K562 (cell line): Measurements from ENCODE around the gene ADAM19. TPM values are rescaled to one million over a fixed set of nuclear protein-coding genes. Genes with fewer than 3 reads are reported as not detected.
A peak's percentile ranks its signal among the peaks of the same experiment; 100 is the strongest.

Source experiments
- ATAC-seq: fragments of 200-7000 bp; cut with Tn5 transposase; 3 replicates; pipeline ENCODE4 v1.9.1; 2020; ENCODE audit warnings: moderate library complexity
- BruUV-seq: library from RNA; stranded (reverse); fragments of 400-500 nt; replicated peaks from 2 replicates; lab custom pipeline; 2021; lab: Mats Ljungman, UMichigan
- CTCF ChIA-PET: fragments of 300-600 bp; formaldehyde crosslinking; extraction: SDS; loops from one replicate; lab custom pipeline; 2021; ENCODE audit warnings: low intra/inter-chr PET ratio; lab: Yijun Ruan, JAX
- POLR2A ChIA-PET: fragments of 300-600, 350-650 bp; sonication (Branson Sonifier 250); formaldehyde crosslinking; extraction: SDS; loops from one replicate; lab custom pipeline; 2021; ENCODE audit warnings: antibody characterized with exemption, inconsistent platforms; lab: Yijun Ruan, JAX
- DNase-seq, 4 experiments: peaks; one replicate each; pipeline versions ENCODE4 v3.0.0 to v3.0.0-alpha.2; 2011 to 2018; ENCODE audit warnings: low spot score in 3 of 4, mixed read lengths in 3 of 4; ENCODE audit errors: extremely low read depth in 1 of 4
- FAIRE-seq: peaks from 2 replicates; lab custom pipeline; 2011; peaks lifted over from hg19 to GRCh38; lab: Jason Lieb, UNC
- H2AFZ ChIP-seq: 2 replicates; pipeline ENCODE4 v1.6.0; 2011; ENCODE audit warnings: low read depth, low read length, control low read depth, inconsistent platforms
- H3K27ac ChIP-seq: fragments of 200-600 bp; 3 replicates; pipeline ENCODE4 v1.8.0; 2011; ENCODE audit warnings: low read depth, mild to moderate bottlenecking, control low read depth, inconsistent platforms, low read length, moderate library complexity, mixed read lengths; ENCODE audit errors: extremely low read depth
- H3K27me3 ChIP-seq, 2 experiments: fragments of 300-600 bp in 1 of 2; 2 replicates in 1 of 2; 3 replicates in 1 of 2; pipeline versions ENCODE4 v1.6.0 to v1.8.0; 2011; ENCODE audit warnings: inconsistent platforms in 2 of 2, low read length in 2 of 2, mild to moderate bottlenecking in 1 of 2, mixed read lengths in 1 of 2, moderate library complexity in 1 of 2; ENCODE audit not compliant: control insufficient read depth in 2 of 2, insufficient read depth in 2 of 2
- H3K36me3 ChIP-seq: fragments of 300-600 bp; 3 replicates; pipeline ENCODE4 v1.8.0; 2011; ENCODE audit warnings: mild to moderate bottlenecking, low read length, inconsistent platforms; ENCODE audit not compliant: control insufficient read depth, insufficient read depth
- H3K4me1 ChIP-seq, 2 experiments: fragments of 200-600 bp in 1 of 2; replicated peaks in 1 of 2; 2 replicates in 1 of 2; 3 replicates in 1 of 2; pipeline versions ENCODE4 v1.5.1 to v1.8.0; 2011; ENCODE audit warnings: inconsistent platforms in 2 of 2, low read length in 2 of 2, mild to moderate bottlenecking in 1 of 2, mixed read lengths in 1 of 2, moderate library complexity in 1 of 2; ENCODE audit not compliant: control insufficient read depth in 2 of 2, insufficient read depth in 2 of 2
- H3K4me2 ChIP-seq: 2 replicates; pipeline ENCODE4 v1.6.1; 2011; ENCODE audit warnings: low read length, control low read depth, inconsistent platforms, mixed read lengths; ENCODE audit not compliant: insufficient read depth
- H3K4me3 ChIP-seq: fragments of 200-600 bp; sonication (generic), shearing (Covaris generic); 2 replicates; pipeline ENCODE4 v1.5.1; 2016; ENCODE audit warnings: control low read depth, inconsistent platforms
- H3K79me2 ChIP-seq: fragments of 200-600 bp; 3 replicates; pipeline ENCODE4 v1.8.0; 2011; ENCODE audit warnings: low read length, inconsistent platforms; ENCODE audit not compliant: control insufficient read depth, insufficient read depth
- H3K9ac ChIP-seq, 2 experiments: 2 replicates each; pipeline versions ENCODE4 v1.6.0 to v1.6.1; 2011; ENCODE audit warnings: low read depth in 2 of 2, low read length in 2 of 2, control low read depth in 1 of 2, inconsistent platforms in 1 of 2, mild to moderate bottlenecking in 1 of 2, mixed read lengths in 1 of 2; ENCODE audit not compliant: insufficient read depth in 1 of 2
- H3K9me1 ChIP-seq: one replicate; pipeline ENCODE4 v1.6.0; 2011; ENCODE audit warnings: inconsistent platforms, mild to moderate bottlenecking, low read length, moderate library complexity; ENCODE audit not compliant: control insufficient read depth, insufficient read depth
- H3K9me3 ChIP-seq: replicated peaks from 2 replicates; pipeline ENCODE4 v1.5.1; 2011; ENCODE audit warnings: low read depth, low read length, inconsistent platforms; ENCODE audit not compliant: control insufficient read depth, insufficient read depth
- H4K20me1 ChIP-seq: replicated peaks from 2 replicates; pipeline ENCODE4 v1.6.1; 2011; ENCODE audit warnings: low read length, inconsistent platforms, mixed read lengths; ENCODE audit not compliant: control insufficient read depth, insufficient read depth
- ZNF239 ChIP-seq: fragments of 250-450 bp; sonication (Bioruptor Pico); IDR thresholded peaks from 2 replicates; pipeline ENCODE4 v1.4.0; 2020; ENCODE audit warnings: mild to moderate bottlenecking
- ZNF584 ChIP-seq: fragments of 200-800 bp; sonication (Bioruptor generic); IDR thresholded peaks from 2 replicates; pipeline ENCODE4 v1.6.1; 2016; ENCODE audit warnings: low read depth, mild to moderate bottlenecking, missing genetic modification characterization, missing compliant biosample characterization
- ZNF830 ChIP-seq: fragments of 250-450 bp; sonication (Bioruptor Pico); IDR thresholded peaks from 2 replicates; pipeline ENCODE4 v1.5.0; 2021; ENCODE audit warnings: mild to moderate bottlenecking
- WGBS: fragments of 100-300 bp; shearing (Covaris generic); methylation state at CpG from one replicate; pipeline ENCODE4 v1.1.6; 2016; ENCODE audit warnings: low coverage, mixed read lengths; ENCODE audit not compliant: insufficient coverage; ENCODE audit errors: missing lambda C conversion rate; 5-methylcytosine and 5-hydroxymethylcytosine counted together
- in situ Hi-C: fragments of 300-500 bp; cut with MboI; formaldehyde crosslinking; loops from 4 replicates; pipeline ENCODE4 v1.15.0; 2018; ENCODE audit warnings: inconsistent platforms, mixed read lengths
- intact Hi-C: fragments of 100-400 bp; cut with micrococcal nuclease; formaldehyde crosslinking; loops from 2 replicates; pipeline ENCODE4 v1.14.2; 2022
- polyA plus RNA-seq, 8 experiments: library from polyadenylated mRNA; depleted of rRNA in 4 of 8; stranded (reverse) in 5 of 8; unstranded in 3 of 8; fragments of >200 nt; fragmentation: Nextera tagmentation in 2 of 8; fragmentation: Illumina TruSeq in 1 of 8; extraction: Ambion mirVana in 2 of 8; extraction: Trizol in 1 of 8; gene quantifications; 2 replicates each; pipeline versions ENCODE4 v1.2.1 to v1.2.3, GENCODE V29; 2011 to 2014; ENCODE audit warnings: inconsistent platforms in 1 of 8, missing spikeins in 1 of 8
- total RNA-seq, 7 experiments: library from RNA; depleted of rRNA in 6 of 7; stranded (reverse); fragments of >200 nt in 6 of 7; fragmentation: Illumina TruSeq in 2 of 7; extraction: Trizol in 2 of 7; gene quantifications; 2 replicates each; pipeline versions ENCODE4 v1.2.1 to v1.2.3, GENCODE V29; 2011 to 2021; ENCODE audit warnings: low replicate concordance in 1 of 7
- TF ChIP-seq, protein P1 (sequence below): fragments of 200-800 bp; sonication (Bioruptor generic); IDR thresholded peaks from 2 replicates; pipeline ENCODE4 v1.6.1; 2016; ENCODE audit warnings: missing genetic modification characterization, missing compliant biosample characterization

The ADAM19 gene
- total and polyA plus RNA-seq, 9 of the 15 experiments (the other 6 are each of a cell fraction or from before 2014, with no cell fraction given), result 0.11 to 1.1 (median 0.43) TPM

DNA sequence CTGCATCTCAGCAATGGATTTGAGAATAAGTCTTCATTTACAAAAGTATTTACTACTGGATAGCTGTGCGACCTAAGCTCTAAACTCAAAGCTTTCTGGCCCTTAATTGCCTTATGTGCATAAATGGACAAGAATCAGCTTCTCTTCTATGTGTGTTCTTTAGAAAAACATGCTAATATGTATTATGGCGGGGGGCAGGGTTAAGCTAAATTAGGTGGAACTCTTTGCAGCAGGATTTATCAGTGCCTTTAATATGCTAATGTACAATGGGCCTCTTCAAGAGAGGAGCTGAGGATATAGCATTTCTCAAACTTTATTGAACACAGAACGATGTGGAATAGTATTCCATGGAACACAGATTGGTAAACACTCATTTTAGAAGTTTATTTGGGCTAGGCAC, 125.6 kb downstream of the ADAM19 start:
- Histone ChIP-seq H3K27ac (no peak overlapping the region), H3K27me3 (peaks cover 3 to 31% of the 10 kb centered on the region in 2 experiments; a peak in 3 of 5 replicates), H3K79me2 (no peaks in the 10 kb centered on the region), H3K9ac (no peak overlapping the region), H2AFZ (no peak overlapping the region), H3K9me1 (no peaks in the 10 kb centered on the region), H4K20me1 (no peaks in the 10 kb centered on the region), H3K4me2 (no peak overlapping the region), H3K36me3 (no peaks in the 10 kb centered on the region), H3K4me1 (peaks cover 0 to 4% of the 10 kb centered on the region in 2 experiments; a peak in 2 of 5 replicates), H3K4me3 (no peak overlapping the region), H3K9me3 (no peaks in the 10 kb centered on the region)
- in situ Hi-C loops (no loop called here), intact Hi-C loops (no loop called here)
- ChIA-PET CTCF (no interaction called here), POLR2A (no interaction called here)
- no peak for DNase-seq
- no peak for ATAC-seq
- WGBS, result 0% methylated on average over 3 of the region's 3 CpGs
- FAIRE-seq, result no peak
- BruUV-seq, result no TSS peak
- TF ChIP-seq ZNF830 (CRISPR knock-in tag) (no peak), ZNF239 (CRISPR knock-in tag) (peak; percentile 91), ZNF584 (no peak)
- TF ChIP-seq, protein P1, sequence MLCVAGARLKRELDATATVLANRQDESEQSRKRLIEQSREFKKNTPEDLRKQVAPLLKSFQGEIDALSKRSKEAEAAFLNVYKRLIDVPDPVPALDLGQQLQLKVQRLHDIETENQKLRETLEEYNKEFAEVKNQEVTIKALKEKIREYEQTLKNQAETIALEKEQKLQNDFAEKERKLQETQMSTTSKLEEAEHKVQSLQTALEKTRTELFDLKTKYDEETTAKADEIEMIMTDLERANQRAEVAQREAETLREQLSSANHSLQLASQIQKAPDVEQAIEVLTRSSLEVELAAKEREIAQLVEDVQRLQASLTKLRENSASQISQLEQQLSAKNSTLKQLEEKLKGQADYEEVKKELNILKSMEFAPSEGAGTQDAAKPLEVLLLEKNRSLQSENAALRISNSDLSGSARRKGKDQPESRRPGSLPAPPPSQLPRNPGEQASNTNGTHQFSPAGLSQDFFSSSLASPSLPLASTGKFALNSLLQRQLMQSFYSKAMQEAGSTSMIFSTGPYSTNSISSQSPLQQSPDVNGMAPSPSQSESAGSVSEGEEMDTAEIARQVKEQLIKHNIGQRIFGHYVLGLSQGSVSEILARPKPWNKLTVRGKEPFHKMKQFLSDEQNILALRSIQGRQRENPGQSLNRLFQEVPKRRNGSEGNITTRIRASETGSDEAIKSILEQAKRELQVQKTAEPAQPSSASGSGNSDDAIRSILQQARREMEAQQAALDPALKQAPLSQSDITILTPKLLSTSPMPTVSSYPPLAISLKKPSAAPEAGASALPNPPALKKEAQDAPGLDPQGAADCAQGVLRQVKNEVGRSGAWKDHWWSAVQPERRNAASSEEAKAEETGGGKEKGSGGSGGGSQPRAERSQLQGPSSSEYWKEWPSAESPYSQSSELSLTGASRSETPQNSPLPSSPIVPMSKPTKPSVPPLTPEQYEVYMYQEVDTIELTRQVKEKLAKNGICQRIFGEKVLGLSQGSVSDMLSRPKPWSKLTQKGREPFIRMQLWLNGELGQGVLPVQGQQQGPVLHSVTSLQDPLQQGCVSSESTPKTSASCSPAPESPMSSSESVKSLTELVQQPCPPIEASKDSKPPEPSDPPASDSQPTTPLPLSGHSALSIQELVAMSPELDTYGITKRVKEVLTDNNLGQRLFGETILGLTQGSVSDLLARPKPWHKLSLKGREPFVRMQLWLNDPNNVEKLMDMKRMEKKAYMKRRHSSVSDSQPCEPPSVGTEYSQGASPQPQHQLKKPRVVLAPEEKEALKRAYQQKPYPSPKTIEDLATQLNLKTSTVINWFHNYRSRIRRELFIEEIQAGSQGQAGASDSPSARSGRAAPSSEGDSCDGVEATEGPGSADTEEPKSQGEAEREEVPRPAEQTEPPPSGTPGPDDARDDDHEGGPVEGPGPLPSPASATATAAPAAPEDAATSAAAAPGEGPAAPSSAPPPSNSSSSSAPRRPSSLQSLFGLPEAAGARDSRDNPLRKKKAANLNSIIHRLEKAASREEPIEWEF (CRISPR knock-in tag), result no peak
- TF ChIP-seq, all 486 proteins: peak for 1
